ENCODE measurements around the gene ABL1. TPM values are rescaled to one million over a fixed set of nuclear protein-coding genes. Genes with fewer than 3 reads are reported as not detected.

The ABL1 gene
- total and polyA plus RNA-seq, 2 of the 13 experiments (the other 11 are each of a cell fraction or from before 2014, with no cell fraction given), result 10.8 to 20.4 TPM

- FAIRE-seq (no peak), DNase-seq (ENCODE audit: low spot score) (no peak), ATAC-seq (no peak)
- Histone ChIP-seq H3K36me3 (replicated peaks in 1 of 2; ENCODE audit: control insufficient read depth in 1 of 2, insufficient read depth in 2 of 2, low read length in 2 of 2) (no peaks in the 10 kb centered on the region; a peak in 1 of 5 replicates), H4K20me1 (ENCODE audit: insufficient read depth, low read length) (no peaks in the 10 kb centered on the region), H2AFZ (ENCODE audit: low read length) (no peak overlapping the region), H3K9ac (ENCODE audit: insufficient read depth, low read depth, low read length) (no peak overlapping the region), H3K9me3 (ENCODE audit: low read length) (peaks cover 18% of the 10 kb centered on the region), H3K27ac (ENCODE audit: extremely low read length, insufficient read depth, low read length) (no peak overlapping the region), H3K79me2 (ENCODE audit: insufficient read depth, low read length) (peaks cover 3% of the 10 kb centered on the region), H3K4me3 (replicated peaks in 1 of 3; ENCODE audit: insufficient read depth in 1 of 3, low read depth in 2 of 3, low read length in 3 of 3) (no peak overlapping the region), H3K27me3 (ENCODE audit: control insufficient read depth in 1 of 2, insufficient read depth in 2 of 2, low read length in 2 of 2) (no peaks in the 10 kb centered on the region), H3K4me1 (ENCODE audit: insufficient read depth, low read length) (no peaks in the 10 kb centered on the region), H3K4me2 (ENCODE audit: low read depth, low read length) (no peak overlapping the region)
- TF ChIP-seq, protein P1, sequence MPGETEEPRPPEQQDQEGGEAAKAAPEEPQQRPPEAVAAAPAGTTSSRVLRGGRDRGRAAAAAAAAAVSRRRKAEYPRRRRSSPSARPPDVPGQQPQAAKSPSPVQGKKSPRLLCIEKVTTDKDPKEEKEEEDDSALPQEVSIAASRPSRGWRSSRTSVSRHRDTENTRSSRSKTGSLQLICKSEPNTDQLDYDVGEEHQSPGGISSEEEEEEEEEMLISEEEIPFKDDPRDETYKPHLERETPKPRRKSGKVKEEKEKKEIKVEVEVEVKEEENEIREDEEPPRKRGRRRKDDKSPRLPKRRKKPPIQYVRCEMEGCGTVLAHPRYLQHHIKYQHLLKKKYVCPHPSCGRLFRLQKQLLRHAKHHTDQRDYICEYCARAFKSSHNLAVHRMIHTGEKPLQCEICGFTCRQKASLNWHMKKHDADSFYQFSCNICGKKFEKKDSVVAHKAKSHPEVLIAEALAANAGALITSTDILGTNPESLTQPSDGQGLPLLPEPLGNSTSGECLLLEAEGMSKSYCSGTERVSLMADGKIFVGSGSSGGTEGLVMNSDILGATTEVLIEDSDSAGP (CRISPR knock-in tag; IDR thresholded peaks at IDR 0.05; ENCODE audit: borderline replicate concordance), result no peak
- no peak for TF ChIP-seq ZNF83 (CRISPR knock-in tag; IDR thresholded peaks at IDR 0.05; ENCODE audit: borderline replicate concordance)
- TF ChIP-seq ESRRA (CRISPR knock-in tag; IDR thresholded peaks at IDR 0.05; ENCODE audit: low read depth), result no peak
- TF ChIP-seq BHLHE40 (IDR thresholded peaks at IDR 0.05; ENCODE audit: low read length), result no peak
- TF ChIP-seq, protein P2, sequence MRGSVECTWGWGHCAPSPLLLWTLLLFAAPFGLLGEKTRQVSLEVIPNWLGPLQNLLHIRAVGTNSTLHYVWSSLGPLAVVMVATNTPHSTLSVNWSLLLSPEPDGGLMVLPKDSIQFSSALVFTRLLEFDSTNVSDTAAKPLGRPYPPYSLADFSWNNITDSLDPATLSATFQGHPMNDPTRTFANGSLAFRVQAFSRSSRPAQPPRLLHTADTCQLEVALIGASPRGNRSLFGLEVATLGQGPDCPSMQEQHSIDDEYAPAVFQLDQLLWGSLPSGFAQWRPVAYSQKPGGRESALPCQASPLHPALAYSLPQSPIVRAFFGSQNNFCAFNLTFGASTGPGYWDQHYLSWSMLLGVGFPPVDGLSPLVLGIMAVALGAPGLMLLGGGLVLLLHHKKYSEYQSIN (CRISPR knock-in tag; IDR thresholded peaks at IDR 0.05; ENCODE audit: borderline replicate concordance), result no peak
- no peak for TF ChIP-seq TBL1XR1 (IDR thresholded peaks at IDR 0.05; ENCODE audit: borderline replicate concordance, low read length, partially characterized antibody)
- no peak for TF ChIP-seq MAZ (IDR thresholded peaks at IDR 0.05; ENCODE audit: borderline replicate concordance, low read depth, low read length)
- no peak for TF ChIP-seq MAZ (CRISPR knock-in tag; IDR thresholded peaks at IDR 0.05; ENCODE audit: low read depth)
- TF ChIP-seq, protein P3, sequence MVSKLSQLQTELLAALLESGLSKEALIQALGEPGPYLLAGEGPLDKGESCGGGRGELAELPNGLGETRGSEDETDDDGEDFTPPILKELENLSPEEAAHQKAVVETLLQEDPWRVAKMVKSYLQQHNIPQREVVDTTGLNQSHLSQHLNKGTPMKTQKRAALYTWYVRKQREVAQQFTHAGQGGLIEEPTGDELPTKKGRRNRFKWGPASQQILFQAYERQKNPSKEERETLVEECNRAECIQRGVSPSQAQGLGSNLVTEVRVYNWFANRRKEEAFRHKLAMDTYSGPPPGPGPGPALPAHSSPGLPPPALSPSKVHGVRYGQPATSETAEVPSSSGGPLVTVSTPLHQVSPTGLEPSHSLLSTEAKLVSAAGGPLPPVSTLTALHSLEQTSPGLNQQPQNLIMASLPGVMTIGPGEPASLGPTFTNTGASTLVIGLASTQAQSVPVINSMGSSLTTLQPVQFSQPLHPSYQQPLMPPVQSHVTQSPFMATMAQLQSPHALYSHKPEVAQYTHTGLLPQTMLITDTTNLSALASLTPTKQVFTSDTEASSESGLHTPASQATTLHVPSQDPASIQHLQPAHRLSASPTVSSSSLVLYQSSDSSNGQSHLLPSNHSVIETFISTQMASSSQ (IDR thresholded peaks at IDR 0.05; ENCODE audit: low read depth), result no peak
- TF ChIP-seq, protein P3 (CRISPR knock-in tag; IDR thresholded peaks at IDR 0.05; ENCODE audit: borderline replicate concordance), result no peak
- TF ChIP-seq, protein P4, sequence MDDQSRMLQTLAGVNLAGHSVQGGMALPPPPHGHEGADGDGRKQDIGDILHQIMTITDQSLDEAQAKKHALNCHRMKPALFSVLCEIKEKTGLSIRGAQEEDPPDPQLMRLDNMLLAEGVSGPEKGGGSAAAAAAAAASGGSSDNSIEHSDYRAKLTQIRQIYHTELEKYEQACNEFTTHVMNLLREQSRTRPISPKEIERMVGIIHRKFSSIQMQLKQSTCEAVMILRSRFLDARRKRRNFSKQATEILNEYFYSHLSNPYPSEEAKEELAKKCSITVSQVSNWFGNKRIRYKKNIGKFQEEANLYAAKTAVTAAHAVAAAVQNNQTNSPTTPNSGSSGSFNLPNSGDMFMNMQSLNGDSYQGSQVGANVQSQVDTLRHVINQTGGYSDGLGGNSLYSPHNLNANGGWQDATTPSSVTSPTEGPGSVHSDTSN (CRISPR knock-in tag; IDR thresholded peaks at IDR 0.05; ENCODE audit: borderline replicate concordance), result no peak
- in situ Hi-C loops (cut with HindIII; ENCODE audit: extremely low pct_ligation_motif_present, low pct_unique_long_range_greater_than_20kb) (no loop called here), intact Hi-C loops (cut with micrococcal nuclease; ENCODE audit: unreplicated experiment) (no loop called here)
- 93% methylated on average over 7 of the region's 7 CpGs for WGBS (ENCODE audit: low lambda C conversion rate)
- no TSS peak for BruUV-seq (replicated peaks)
- CTCF ChIA-PET (ENCODE audit: low intra/inter-chr PET ratio, low total read pairs), result no interaction called here
- POLR2A ChIA-PET, result no interaction called here
Observed at GRCh38 chr9:130791303-130791894, 43.7 kb upstream of the ABL1 start.

Data from HepG2 (cell line).